GM21367 (cell line): ENCODE results near the gene HOXC4.

Experiments
- ATAC-seq: cut with Tn5 transposase; IDR thresholded peaks from one replicate; pipeline ENCODE4 v1.9.1; 2021; ENCODE audit not compliant: unreplicated experiment

HOXC4 gene

GRCh38 chr12:54028314-54029201 is 25.1 kb upstream of the HOXC4 start, which contains the start of gene HOXC6:
HOXC6 (plus strand) TSS chr12:54028440; CDS start chr12:54028522, 82 bp downstream.
- ATAC-seq: no peak

- no peak for ATAC-seq
These were observed 23.9 kb upstream of the HOXC4 start for GRCh38 chr12:54029529-54030441.

- no peak for ATAC-seq
These were observed 23.2 kb upstream of the HOXC4 start for GRCh38 chr12:54030442-54030801.

- no peak for ATAC-seq
These were observed 22.7 kb upstream of the HOXC4 start for GRCh38 chr12:54030889-54031471.

GRCh38 chr12:54031480-54031879 is 22.2 kb upstream of the HOXC4 start:
- ATAC-seq: no peak

- no peak for ATAC-seq
These were observed 21.5 kb upstream of the HOXC4 start for GRCh38 chr12:54032086-54032619.

- no peak for ATAC-seq
These were observed 21.0 kb upstream of the HOXC4 start, which contains the start of gene HOXC5 for GRCh38 chr12:54032627-54033100. HOXC5 (plus strand) TSS chr12:54033050; CDS start chr12:54033123, 73 bp downstream.

GRCh38 chr12:54033106-54033979 is 20.3 kb upstream of the HOXC4 start:
- no peak for ATAC-seq

- no peak for ATAC-seq
These were observed 19.5 kb upstream of the HOXC4 start for GRCh38 chr12:54033980-54034784.

- no peak for ATAC-seq
These were observed 18.8 kb upstream of the HOXC4 start for GRCh38 chr12:54034785-54035310.

- ATAC-seq: no peak
These were observed 17.9 kb upstream of the HOXC4 start for GRCh38 chr12:54035568-54036264.

- ATAC-seq: no peak
These were observed 16.8 kb upstream of the HOXC4 start for GRCh38 chr12:54036620-54037359.

- no peak for ATAC-seq
These were observed 16.0 kb upstream of the HOXC4 start for GRCh38 chr12:54037360-54038283.

GRCh38 chr12:54038284-54038870 is 15.3 kb upstream of the HOXC4 start:
- no peak for ATAC-seq

- ATAC-seq: no peak
These were observed 14.7 kb upstream of the HOXC4 start for GRCh38 chr12:54038871-54039414.
